ENCODE results near the gene OBSCN.

The OBSCN gene

GRCh38 chr1:228403231-228403631, 195.4 kb downstream of the OBSCN start:
- DNase-seq (ENCODE audit: low read depth): no peak

GRCh38 chr1:228404107-228404720, 196.4 kb downstream of the OBSCN start:
- DNase-seq (ENCODE audit: low read depth): no peak

DNA sequence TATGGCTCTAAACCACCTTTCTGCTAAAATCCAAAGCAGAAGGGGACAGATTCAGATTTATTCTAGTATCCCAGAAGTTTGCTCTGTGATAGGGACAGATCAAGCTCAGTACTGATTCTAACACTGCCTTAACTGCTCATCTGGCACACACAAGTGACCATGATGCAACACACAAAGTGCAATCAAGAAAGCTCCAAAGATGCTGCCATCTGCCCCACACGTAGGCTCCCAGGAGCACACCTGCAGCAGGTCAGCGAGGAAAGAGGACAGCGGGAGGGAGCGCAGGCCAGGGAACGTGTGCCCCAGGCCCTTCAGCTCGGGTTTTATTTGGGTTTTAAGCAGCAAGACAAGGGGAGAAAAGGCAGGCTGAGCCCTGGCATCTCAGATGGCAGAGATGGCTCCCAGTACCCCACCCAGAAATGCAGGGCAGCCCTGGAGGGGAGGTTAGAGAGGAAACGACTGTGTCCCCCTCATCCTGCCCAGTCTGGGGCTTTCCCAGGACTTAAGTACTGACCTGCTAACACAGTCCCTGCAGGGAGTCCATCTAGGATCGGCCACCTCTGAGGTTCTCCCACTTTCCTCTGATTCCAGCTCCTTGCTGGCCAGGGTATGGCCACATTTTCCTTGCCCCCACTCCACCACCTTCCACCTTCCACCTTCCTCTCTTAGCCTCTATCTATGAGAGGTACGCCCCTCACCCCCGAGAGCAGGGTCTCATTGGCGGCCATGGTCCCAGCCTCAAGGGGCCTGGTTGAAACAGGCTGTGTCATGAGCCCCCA, 197.5 kb downstream of the OBSCN start:
- DNase-seq (ENCODE audit: low read depth): no peak

DNA sequence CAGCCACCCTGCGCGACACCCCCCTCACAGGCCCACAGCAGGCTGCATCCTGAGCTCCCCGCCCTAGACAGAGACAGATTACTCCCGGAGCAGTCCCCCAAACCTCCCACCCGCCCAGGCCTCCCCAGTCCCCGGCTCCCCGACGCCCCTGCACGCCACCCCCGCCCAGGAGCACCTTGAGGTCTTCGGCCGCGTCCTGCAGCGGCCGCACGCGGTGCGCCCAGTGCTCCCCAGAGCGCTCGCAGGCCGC, 198.1 kb downstream of the OBSCN start:
- no peak for DNase-seq (ENCODE audit: low read depth)

GRCh38 chr1:228407106-228408040, 199.5 kb downstream of the OBSCN start:
- DNase-seq (ENCODE audit: low read depth): no peak

DNA sequence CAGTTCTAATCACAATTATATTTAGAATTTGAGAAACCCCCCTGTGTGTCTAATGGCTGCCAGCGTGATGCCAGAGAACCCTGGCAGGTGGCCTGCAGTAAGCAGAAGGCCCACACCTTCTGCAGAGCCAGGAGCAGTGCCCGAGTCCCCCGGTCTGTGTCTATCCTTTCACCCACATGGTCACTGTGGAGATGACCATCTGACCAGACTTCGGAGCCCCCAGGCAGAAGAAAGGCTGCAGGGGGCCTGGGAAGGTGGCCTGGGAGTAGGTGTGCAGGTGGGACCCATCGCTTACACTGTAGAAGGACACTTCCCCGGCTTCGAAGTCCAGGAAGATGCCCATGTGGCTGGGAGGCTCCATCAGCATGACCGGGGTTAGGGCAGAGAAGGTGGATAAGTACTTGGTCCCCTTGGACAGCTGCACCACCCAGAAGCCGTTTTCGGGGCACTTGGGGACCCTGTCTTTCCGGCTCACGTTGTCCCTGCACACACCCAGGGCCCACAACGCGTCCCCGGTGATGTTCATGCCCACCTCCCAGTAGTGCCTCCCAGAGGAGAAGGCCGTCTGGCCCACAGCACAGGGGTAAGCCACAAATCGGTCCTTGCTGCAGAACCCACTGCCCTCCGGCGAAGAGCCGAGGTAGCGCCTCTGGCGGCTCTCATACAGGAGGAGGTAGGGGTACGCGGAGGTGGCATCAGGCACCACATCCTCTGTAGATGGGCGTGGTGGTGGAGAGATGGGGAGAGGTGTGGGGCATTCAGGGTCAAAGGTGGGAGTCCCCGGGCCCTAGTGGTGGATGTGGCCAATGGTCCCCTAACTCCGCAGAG, 200.4 kb downstream of the OBSCN start:
- DNase-seq (ENCODE audit: low read depth): no peak

DNA sequence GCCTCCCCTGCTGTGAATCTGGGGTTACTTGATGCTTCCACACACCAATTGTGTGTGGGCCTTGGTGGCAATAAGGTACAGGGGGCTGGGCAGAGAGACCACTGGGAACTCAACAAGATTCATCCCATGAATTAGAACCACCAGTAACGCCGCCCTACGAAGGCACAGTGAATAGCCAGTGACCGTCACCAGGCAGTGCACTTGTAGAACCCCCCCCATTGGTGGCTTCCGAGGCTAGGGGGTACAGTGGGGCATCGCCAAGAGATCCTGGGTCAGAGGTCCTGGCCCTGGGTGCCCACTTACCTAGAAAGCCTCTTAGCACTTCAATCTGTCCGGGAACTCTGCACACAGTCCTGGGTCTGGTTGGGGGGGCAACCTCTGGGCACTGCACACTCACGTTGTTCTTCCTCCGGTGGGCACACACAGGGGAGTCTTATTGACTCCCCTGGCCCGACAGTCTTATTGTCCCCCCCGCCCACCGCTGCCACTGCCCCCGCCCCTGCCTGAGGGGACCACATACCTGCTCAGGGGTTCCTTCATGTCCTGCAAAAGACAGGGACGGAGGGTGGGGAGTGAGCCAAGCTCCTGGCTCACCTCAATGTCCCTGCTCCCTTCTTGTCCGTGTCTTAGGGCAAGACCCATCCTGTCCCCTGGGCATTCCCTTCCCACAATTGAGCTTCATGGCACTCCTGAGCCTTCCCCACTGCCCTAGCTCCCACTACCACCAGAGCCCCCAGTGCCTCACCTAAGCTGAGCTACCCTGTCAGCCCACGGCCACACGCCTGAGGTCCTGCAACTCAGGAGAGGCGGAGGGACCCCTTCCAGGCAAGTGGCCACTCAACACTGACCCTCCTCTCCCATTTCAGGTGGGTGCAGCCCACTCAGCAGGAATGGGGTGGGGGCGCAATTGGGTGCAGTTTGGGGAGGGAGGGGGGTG, 201.3 kb downstream of the OBSCN start:
- no peak for DNase-seq (ENCODE audit: low read depth)

- no peak for DNase-seq (ENCODE audit: low read depth)
Observed at GRCh38 chr1:228410015-228410414, 202.2 kb downstream of the OBSCN start.

GRCh38 chr1:228410671-228411070, 202.8 kb downstream of the OBSCN start:
- DNase-seq (ENCODE audit: low read depth): no peak

DNA sequence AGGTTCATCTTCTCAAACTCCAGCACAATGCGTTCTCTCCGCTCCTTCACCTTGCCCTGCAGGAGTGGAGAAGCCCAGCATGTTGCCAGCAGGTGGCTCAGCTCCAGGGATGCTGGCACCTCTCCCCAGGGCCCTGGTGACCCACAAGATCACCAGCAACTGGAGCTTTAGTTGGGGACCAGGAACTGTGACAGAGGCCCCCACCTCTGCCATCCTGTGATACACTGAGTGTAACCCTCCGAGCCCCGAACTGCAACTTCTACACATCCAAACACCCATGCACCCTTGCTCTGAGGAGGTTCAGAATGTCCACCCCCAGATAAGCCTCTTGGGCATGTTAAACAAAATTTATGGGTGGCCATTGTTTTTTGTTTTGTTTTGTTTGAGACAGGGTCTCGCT, 203.3 kb downstream of the OBSCN start:
- DNase-seq (ENCODE audit: low read depth): no peak

- no peak for DNase-seq (ENCODE audit: low read depth)
Observed at GRCh38 chr1:228411548-228412430, 203.9 kb downstream of the OBSCN start.

- no peak for DNase-seq (ENCODE audit: low read depth)
Observed at GRCh38 chr1:228413241-228414010, 205.6 kb downstream of the OBSCN start.

- no peak for DNase-seq (ENCODE audit: low read depth)
Observed at GRCh38 chr1:228414511-228415211, 206.8 kb downstream of the OBSCN start.

GRCh38 chr1:228415221-228415620, 207.4 kb downstream of the OBSCN start:
- no peak for DNase-seq (ENCODE audit: low read depth)

GRCh38 chr1:228415853-228416216, 208.0 kb downstream of the OBSCN start:
- DNase-seq (ENCODE audit: low read depth): no peak

- DNase-seq (ENCODE audit: low read depth): peak; percentile 19
Observed at GRCh38 chr1:228416217-228416933, 208.5 kb downstream of the OBSCN start, which contains the start of gene TRIM17. Gene TRIM17, minus strand, starts transcription at chr1:228416861. Its CDS starts 1,789 bp downstream, at chr1:228415072.

DNA sequence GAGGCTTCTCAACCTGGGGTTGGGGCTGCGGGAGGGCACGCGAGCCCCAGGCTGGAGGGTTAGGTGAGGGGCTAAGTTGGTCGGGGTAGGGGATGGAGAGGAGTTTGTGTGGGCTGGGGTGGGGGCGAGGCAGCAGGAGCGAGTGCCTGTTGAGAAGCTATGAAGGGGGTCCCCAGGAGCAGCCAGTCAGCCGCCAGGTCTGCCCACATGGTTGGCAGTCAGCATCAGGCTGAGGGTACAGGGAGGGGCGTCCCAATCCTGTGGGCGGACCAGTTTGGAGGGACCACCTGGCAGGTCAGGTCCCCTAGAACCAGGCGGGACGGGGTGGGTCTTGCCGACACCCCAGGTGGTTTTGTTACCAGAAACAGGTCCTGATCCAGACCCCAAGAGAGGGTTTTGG, 209.2 kb downstream of the OBSCN start:
- DNase-seq (ENCODE audit: low read depth): no peak

Data from activated T-cell treated with anti-CD3 and anti-CD28 coated beads for 1 hour (primary cell).